ENCODE results near the gene NUDC. TPM values are rescaled to one million over a fixed set of nuclear protein-coding genes. Genes with fewer than 3 reads are reported as not detected.

The NUDC gene
- total RNA-seq, 1 experiment from 2014 or later: 161 TPM

- CTCF ChIA-PET: no interaction called here
- Histone ChIP-seq H3K27ac (ENCODE audit: low read length) (no peak overlapping the region), H3K4me1 (ENCODE audit: control insufficient read depth, insufficient read depth, low read length) (peaks cover 4% of the 10 kb centered on the region; the same call in 1 of the 2 replicates), H3K27me3 (ENCODE audit: control insufficient read depth, insufficient read depth, low read length) (no peaks in the 10 kb centered on the region), H3K4me3 (ENCODE audit: low read depth in 2 of 2, low read length in 2 of 2) (no peak overlapping the region), H3K9me3 (ENCODE audit: control insufficient read depth, insufficient read depth, low read depth, low read length) (peaks cover 6% of the 10 kb centered on the region; the same call in 1 of the 2 replicates), H3K36me3 (ENCODE audit: control insufficient read depth, insufficient read depth, low read length) (no peaks in the 10 kb centered on the region; the same call in 1 of the 2 replicates)
- POLR2A ChIA-PET: interaction anchor here (0.6 kb wide), 1 partner anchor 9 kb away, joined by 3 read pairs; no protein-coding TSS in a partner anchor
- BruUV-seq (replicated peaks): no TSS peak
- TF ChIP-seq TCF7L2 (IDR thresholded peaks at IDR 0.05; ENCODE audit: low read depth, low read length) (no peak), POLR2AphosphoS5 (IDR thresholded peaks at IDR 0.05; ENCODE audit: low read depth, low read length) (no peak), SIN3A (IDR thresholded peaks at IDR 0.05; ENCODE audit: borderline replicate concordance, insufficient read depth, low read depth, low read length) (no peak), REST (IDR thresholded peaks at IDR 0.05; ENCODE audit: insufficient read depth in 1 of 2, low read depth in 2 of 2, low read length in 1 of 2) (no peak), CTCF (IDR thresholded peaks at IDR 0.05) (no peak)
- no peak for ATAC-seq
- DNase-seq (ENCODE audit: low read depth, low spot score): no peak
- intact Hi-C loops (cut with micrococcal nuclease; ENCODE audit: unreplicated experiment) (no loop called here), in situ Hi-C loops (cut with HindIII; ENCODE audit: low pct_unique_long_range_greater_than_20kb, low sequenced_read_pairs) (no loop called here)
These were observed 34.8 kb downstream of the NUDC start for GRCh38 chr1:26956321-26956720.

GRCh38 chr1:26957306-26957705 is 35.8 kb downstream of the NUDC start:
- Histone ChIP-seq H3K4me3 (ENCODE audit: low read depth in 2 of 2, low read length in 2 of 2) (no peak overlapping the region), H3K4me1 (ENCODE audit: control insufficient read depth, insufficient read depth, low read length) (peaks cover 11% of the 10 kb centered on the region), H3K27me3 (ENCODE audit: control insufficient read depth, insufficient read depth, low read length) (no peaks in the 10 kb centered on the region), H3K36me3 (ENCODE audit: control insufficient read depth, insufficient read depth, low read length) (no peaks in the 10 kb centered on the region; the same call in 1 of the 2 replicates), H3K9me3 (ENCODE audit: control insufficient read depth, insufficient read depth, low read depth, low read length) (peaks cover 6% of the 10 kb centered on the region; the same call in 1 of the 2 replicates), H3K27ac (ENCODE audit: low read length) (no peak overlapping the region)
- ChIA-PET CTCF (no interaction called here), POLR2A (no interaction called here)
- in situ Hi-C loops (cut with HindIII; ENCODE audit: low pct_unique_long_range_greater_than_20kb, low sequenced_read_pairs) (no loop called here), intact Hi-C loops (cut with micrococcal nuclease; ENCODE audit: unreplicated experiment) (no loop called here)
- ATAC-seq (no peak), DNase-seq (ENCODE audit: low read depth, low spot score) (no peak)
- no TSS peak for BruUV-seq (replicated peaks)
- no peak for TF ChIP-seq CTCF (IDR thresholded peaks at IDR 0.05)
- TF ChIP-seq TCF7L2 (IDR thresholded peaks at IDR 0.05; ENCODE audit: low read depth, low read length): no peak
- TF ChIP-seq POLR2AphosphoS5 (IDR thresholded peaks at IDR 0.05; ENCODE audit: low read depth, low read length): no peak
- no peak for TF ChIP-seq REST (IDR thresholded peaks at IDR 0.05; ENCODE audit: insufficient read depth in 1 of 2, low read depth in 2 of 2, low read length in 1 of 2)
- TF ChIP-seq SIN3A (IDR thresholded peaks at IDR 0.05; ENCODE audit: borderline replicate concordance, insufficient read depth, low read depth, low read length): no peak

Data from Panc1 (cell line).